Mammary microvascular endothelial cell (primary cell): ENCODE results near the gene LRRC37A2. TPM values are rescaled to one million over a fixed set of nuclear protein-coding genes. Genes with fewer than 3 reads are reported as not detected.

ENCODE experiments used
- total RNA-seq: library from RNA; depleted of rRNA; stranded (reverse); fragments of >200 nt; gene quantifications from 2 replicates; pipeline ENCODE4 v1.2.3, GENCODE V29; 2015

Gene LRRC37A2
- total RNA-seq, result 2.3 and 3.2 TPM in 2 replicates

DNA sequence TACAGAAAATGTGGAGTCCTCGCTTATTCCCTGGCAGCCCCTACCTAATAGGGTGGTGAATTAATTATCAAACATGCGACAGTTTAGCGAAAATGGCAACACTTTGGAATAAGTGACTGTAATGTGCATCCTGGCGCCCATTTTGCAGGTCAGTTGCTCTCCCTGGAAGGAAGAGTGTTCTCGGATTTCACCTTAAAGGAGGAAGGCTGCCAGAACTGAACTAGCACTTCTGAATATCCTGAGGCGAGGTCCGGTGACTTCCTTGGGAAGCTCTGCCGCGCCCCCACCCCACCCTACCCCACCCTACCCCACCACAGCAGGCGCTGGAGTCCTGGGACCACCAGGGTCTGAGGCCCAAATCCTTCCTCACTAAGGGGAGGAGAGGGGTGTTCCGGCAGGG lies at the start of gene LRRC37A2:
TSS of gene LRRC37A2 (plus strand) at position 301 of the 400 bp plus-strand sequence. CDS start 245 bp downstream, outside the sequence.

DNA sequence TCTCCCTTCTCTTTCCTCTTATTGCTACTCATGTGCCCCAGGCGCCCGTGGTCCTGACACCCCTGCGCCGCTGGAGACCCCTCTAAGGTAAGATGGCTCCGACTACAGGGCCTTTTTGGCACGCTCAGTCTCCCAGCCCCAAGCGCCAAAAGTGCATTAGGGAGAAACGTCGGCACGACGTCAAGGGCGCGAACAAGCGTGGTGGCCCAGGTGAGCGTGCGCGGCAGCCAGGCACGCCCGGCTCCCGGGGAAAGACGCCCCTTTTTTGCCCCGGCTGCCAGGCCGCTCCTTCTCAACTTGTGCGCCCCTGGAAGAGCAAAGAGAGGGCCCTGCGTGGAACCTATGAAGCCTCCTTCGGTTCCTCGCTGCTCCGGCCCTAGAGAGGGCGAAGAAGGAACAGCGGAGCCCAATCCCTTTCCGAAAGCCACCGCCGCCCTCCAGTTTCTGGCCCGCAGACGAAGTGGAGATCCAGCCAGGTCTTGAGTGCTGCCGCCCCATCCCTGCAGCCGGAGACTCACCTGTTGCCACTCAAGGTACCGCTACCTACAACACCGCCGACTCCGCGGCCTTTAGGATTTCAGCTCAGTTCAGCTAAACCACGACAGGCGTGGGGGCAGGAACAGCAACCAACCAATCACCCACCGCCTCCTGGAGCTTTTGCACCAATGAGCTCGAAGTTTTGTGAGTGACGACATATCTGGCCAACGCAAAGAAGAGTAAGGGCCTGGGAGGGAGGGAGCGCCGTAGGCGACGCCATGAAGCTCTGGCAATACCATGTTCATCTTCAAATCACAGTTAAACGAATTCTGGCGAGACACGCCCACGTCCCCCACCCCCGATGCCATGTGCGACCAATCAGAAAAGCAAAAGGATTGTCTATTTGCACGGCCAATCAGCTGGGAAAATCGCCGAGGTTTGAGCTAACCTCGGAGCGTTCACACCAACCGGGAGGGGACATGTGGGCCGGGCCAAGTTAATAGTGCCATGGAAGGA lies 67.1 kb downstream of the LRRC37A2 start, which contains the start of gene ARL17A:
TSS of gene ARL17A (minus strand) at position 609 of the 993 bp plus-strand sequence. CDS start 3,369 bp downstream, outside the sequence.

DNA sequence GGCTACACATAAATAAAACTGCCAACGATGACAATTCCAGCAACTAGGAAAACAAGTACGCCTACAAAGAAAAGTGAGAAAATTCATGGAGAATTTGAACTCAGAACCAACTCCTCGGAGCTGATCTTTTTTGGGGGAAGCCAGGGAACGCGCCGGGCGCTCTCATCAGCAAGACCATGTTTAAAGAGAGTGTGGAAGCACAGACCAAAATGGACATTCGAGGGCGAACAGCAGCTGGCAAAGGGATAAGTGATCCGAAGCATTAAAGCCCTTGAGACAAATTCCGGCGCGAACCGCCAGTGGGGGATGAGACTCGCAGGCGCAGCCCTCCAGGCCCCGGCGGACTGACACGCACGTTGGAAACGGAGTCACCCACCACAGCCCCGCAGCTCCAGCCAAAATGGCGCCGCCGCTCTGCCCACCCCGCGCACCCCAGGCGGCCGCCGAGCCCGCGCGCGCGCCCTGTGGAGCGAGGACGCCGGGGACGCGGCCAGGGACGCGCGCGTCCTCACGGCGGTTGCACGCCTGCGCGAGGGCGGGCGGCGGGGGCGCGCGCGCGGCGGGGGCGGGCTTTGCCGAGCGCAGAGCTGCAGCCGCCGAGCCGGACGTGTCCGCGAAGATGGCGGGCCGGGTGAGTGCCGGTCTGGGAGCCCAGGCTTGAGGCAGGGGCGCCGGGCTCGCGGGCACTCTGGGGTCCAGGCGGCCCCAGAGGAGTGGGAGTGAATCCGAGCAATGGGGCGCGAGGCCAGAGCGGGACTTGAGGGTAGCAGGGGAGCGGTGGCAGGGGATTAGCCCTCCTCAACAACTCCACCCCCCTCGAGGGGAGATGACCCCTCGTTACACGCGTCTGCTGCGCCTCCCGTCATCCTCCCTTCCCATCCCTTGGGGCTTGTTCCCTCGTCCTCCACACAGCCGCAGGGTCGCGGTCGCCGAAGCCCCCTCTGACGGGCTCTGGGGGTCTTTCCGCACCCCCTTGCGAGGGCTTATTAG lies 78.2 kb downstream of the LRRC37A2 start, which contains the start of gene NSF:
TSS of gene NSF (plus strand) at position 513 of the 990 bp plus-strand sequence. CDS start at position 620, 107 bp downstream.

Other genes starting within 250 kb of the LRRC37A2 start
- 0.54 and 1.1 TPM in 2 replicates for gene LRRC37A, start 217.3 kb upstream of the LRRC37A2 start, total RNA-seq
- gene ARL17B, start 150.7 kb upstream of the LRRC37A2 start, total RNA-seq, result 10.2 and 12.5 TPM in 2 replicates
- 2.4 and 2.7 TPM in 2 replicates for gene ARL17A, start 67.2 kb downstream of the LRRC37A2 start, total RNA-seq
- gene NSF, start 78.2 kb downstream of the LRRC37A2 start, total RNA-seq, result 25.0 and 31.0 TPM in 2 replicates